SU-DHL-6 (cell line): Measurements from ENCODE around the gene ZNF33B.
"Not testable (repeated sequence)": the region's sequence is repeated elsewhere in the genome, so short reads cannot be mapped to it uniquely, and the experiment has no call there.

Experiments used
- H2AFZ ChIP-seq: fragments of 200-600 bp; sonication (generic); 2 replicates; pipeline ENCODE4 v1.6.1; 2014; ENCODE audit warnings: low read depth, mild to moderate bottlenecking, moderate library complexity, mixed read lengths, antibody characterized with exemption, low read length; ENCODE audit not compliant: severe bottlenecking
- H3F3A ChIP-seq: fragments of 200-600 bp; shearing (Covaris generic); 2 replicates; pipeline ENCODE4 v1.6.0; 2016; ENCODE audit warnings: antibody characterized with exemption, mild to moderate bottlenecking; ENCODE audit not compliant: insufficient read depth
- H3K27ac ChIP-seq: fragments of 200-600 bp; sonication (generic); 2 replicates; pipeline ENCODE4 v1.5.1; 2016; ENCODE audit warnings: low read depth, mild to moderate bottlenecking, low read length, moderate library complexity, mixed read lengths
- H3K27me3 ChIP-seq: fragments of 200-600 bp; sonication (generic), shearing (Covaris generic); 2 replicates; pipeline ENCODE4 v1.6.0; 2014; ENCODE audit warnings: mild to moderate bottlenecking, low read length
- H3K36me3 ChIP-seq: fragments of 200-600 bp; sonication (generic); 2 replicates; pipeline ENCODE4 v1.6.1; 2014; ENCODE audit warnings: mild to moderate bottlenecking, low read length, mixed read lengths
- H3K4me2 ChIP-seq: fragments of 300-600, 200-600 bp; shearing (Covaris generic), sonication (generic); 2 replicates; pipeline ENCODE4 v1.6.0; 2014; ENCODE audit warnings: low read length, low read depth, mild to moderate bottlenecking; ENCODE audit not compliant: poor library complexity, severe bottlenecking
- H3K4me3 ChIP-seq: fragments of 200-600 bp; sonication (generic); 2 replicates; pipeline ENCODE4 v1.5.1; 2014; ENCODE audit warnings: antibody characterized with exemption, low read length, mild to moderate bottlenecking, mixed read lengths; ENCODE audit not compliant: insufficient read depth, poor library complexity, severe bottlenecking
- H3K79me2 ChIP-seq: fragments of 200-600 bp; sonication (generic); 2 replicates; pipeline ENCODE4 v1.6.1; 2014; ENCODE audit warnings: mild to moderate bottlenecking, low read length, moderate library complexity; ENCODE audit not compliant: insufficient read depth
- H3K9ac ChIP-seq: fragments of 200-600 bp; sonication (generic); 2 replicates; pipeline ENCODE4 v1.7.0; 2014; ENCODE audit warnings: mild to moderate bottlenecking, low read length
- H3K9me2 ChIP-seq: fragments of 200-600 bp; sonication (generic); replicated peaks from 2 replicates; pipeline ENCODE4 v1.6.1; 2014; ENCODE audit warnings: low read length; ENCODE audit not compliant: insufficient read depth
- H3K9me3 ChIP-seq: fragments of 200-600 bp; sonication (generic); 2 replicates; pipeline ENCODE4 v1.6.1; 2014; ENCODE audit warnings: low read length, mixed read lengths; ENCODE audit not compliant: insufficient read depth
- H4K20me1 ChIP-seq: fragments of 200-600 bp; sonication (generic); 2 replicates; pipeline ENCODE4 v1.6.1; 2014; ENCODE audit warnings: low read depth, mild to moderate bottlenecking, antibody characterized with exemption, low read length, moderate library complexity, mixed read lengths
- EZH2phosphoT487 ChIP-seq: fragments of 200-600 bp; sonication (generic), shearing (Covaris generic); conservative IDR thresholded peaks from 2 replicates; pipeline ENCODE4 v1.6.1; 2018; ENCODE audit warnings: mild to moderate bottlenecking, antibody characterized with exemption, low read length, moderate library complexity, mixed read lengths
- TF ChIP-seq, protein P1 (sequence below): fragments of 200-600 bp; sonication (generic); IDR thresholded peaks from one replicate; pipeline ENCODE4 v1.5.1; 2017; ENCODE audit warnings: antibody characterized with exemption, mild to moderate bottlenecking, low read length, moderate library complexity; ENCODE audit not compliant: insufficient read depth, poor library complexity, severe bottlenecking

The ZNF33B gene

DNA sequence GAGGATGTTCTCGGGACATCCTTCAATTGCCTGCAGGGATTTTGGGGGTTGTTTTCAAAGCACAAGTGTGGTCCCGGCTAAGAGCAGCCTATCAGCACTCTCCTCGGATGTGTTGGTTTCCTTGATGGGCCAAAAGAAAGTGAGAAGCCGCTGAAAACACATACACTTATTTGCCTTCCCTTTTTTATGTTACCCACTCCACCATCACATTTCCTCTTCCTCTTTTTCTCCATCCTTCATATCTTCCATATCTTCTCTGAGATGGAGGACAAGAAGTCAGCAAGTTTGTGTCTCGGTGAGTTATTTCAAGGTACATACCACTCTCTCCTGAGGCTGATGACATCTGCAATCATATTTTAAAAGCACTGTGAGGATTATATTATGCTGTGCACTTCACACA, 64.0 kb downstream of the ZNF33B start:
- Histone ChIP-seq H3K9ac (no peak overlapping the region), H3K27me3 (no peaks in the 10 kb centered on the region), H3K4me2 (no peak overlapping the region), H3K4me3 (no peak overlapping the region), H3K79me2 (no peaks in the 10 kb centered on the region), H4K20me1 (no peaks in the 10 kb centered on the region), H3F3A (no peaks in the 10 kb centered on the region), H3K27ac (no peak overlapping the region), H3K9me3 (no peaks in the 10 kb centered on the region), H2AFZ (no peak overlapping the region), H3K9me2 (no peaks in the 10 kb centered on the region), H3K36me3 (no peaks in the 10 kb centered on the region)
- TF ChIP-seq EZH2phosphoT487: no peak
- TF ChIP-seq, protein P1, sequence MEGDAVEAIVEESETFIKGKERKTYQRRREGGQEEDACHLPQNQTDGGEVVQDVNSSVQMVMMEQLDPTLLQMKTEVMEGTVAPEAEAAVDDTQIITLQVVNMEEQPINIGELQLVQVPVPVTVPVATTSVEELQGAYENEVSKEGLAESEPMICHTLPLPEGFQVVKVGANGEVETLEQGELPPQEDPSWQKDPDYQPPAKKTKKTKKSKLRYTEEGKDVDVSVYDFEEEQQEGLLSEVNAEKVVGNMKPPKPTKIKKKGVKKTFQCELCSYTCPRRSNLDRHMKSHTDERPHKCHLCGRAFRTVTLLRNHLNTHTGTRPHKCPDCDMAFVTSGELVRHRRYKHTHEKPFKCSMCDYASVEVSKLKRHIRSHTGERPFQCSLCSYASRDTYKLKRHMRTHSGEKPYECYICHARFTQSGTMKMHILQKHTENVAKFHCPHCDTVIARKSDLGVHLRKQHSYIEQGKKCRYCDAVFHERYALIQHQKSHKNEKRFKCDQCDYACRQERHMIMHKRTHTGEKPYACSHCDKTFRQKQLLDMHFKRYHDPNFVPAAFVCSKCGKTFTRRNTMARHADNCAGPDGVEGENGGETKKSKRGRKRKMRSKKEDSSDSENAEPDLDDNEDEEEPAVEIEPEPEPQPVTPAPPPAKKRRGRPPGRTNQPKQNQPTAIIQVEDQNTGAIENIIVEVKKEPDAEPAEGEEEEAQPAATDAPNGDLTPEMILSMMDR: no peak

DNA sequence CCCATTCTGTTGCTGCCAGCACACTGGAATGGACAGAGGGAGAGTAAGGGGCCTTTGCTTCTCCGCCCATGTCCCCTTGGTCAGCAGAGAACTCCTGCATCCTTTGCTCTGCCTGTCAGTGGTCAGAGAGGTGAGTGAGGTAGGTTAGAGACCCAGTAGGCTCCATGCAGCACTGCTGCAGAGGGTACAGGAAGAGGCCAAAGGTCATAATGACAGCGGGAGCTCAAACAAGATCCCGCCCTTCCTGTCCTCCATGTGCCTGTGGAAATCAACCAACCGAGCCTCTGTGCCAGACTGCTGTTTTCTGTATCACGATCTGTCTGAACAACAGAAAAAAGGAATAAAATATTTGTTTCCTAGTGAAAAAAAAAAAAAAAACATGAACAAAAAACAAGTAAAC, 81.4 kb downstream of the ZNF33B start:
- H3K9ac ChIP-seq: no peak overlapping the region
- H4K20me1 ChIP-seq: no peaks in the 10 kb centered on the region
- no peaks in the 10 kb centered on the region for H3K36me3 ChIP-seq
- H3F3A ChIP-seq: no peaks in the 10 kb centered on the region
- H3K27ac ChIP-seq: no peak overlapping the region
- H3K4me2 ChIP-seq: no peak overlapping the region
- no peaks in the 10 kb centered on the region for H3K9me2 ChIP-seq
- no peak overlapping the region for H3K4me3 ChIP-seq
- no peak overlapping the region for H2AFZ ChIP-seq
- TF ChIP-seq, protein P1: no peak
- TF ChIP-seq EZH2phosphoT487: no peak
- no peaks in the 10 kb centered on the region for H3K9me3 ChIP-seq
- no peaks in the 10 kb centered on the region for H3K27me3 ChIP-seq
- H3K79me2 ChIP-seq: peaks cover 6% of the 10 kb centered on the region

DNA sequence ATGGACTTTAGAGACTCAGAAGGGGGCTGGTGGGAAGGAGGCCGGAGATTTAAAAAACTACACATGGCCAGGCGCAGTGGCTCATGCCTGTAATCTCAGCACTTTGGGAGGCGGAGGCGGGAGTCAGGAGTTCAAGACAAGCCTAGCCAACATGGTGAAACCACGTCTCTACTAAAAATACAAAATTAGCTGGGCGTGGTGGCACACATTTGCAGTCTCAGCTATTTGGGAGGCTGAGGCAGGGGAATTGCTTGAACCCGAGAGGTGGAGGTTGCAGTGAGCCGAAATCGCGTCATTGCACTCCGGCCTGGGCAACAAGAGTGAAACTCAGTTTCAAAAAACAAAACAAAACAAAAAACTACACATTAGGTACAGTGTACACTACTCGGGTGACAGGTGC, 84.8 kb downstream of the ZNF33B start:
- Histone ChIP-seq H3K79me2 (peaks cover 20% of the 10 kb centered on the region), H3K4me2 (peak overlapping the region; percentile 86), H2AFZ (peak overlapping the region; percentile 98)
- not testable (repeated sequence) for H3K4me3 ChIP-seq, H4K20me1 ChIP-seq, H3K36me3 ChIP-seq, H3K27ac ChIP-seq, H3K9me3 ChIP-seq, H3K9me2 ChIP-seq, H3K9ac ChIP-seq, H3F3A ChIP-seq, H3K27me3 ChIP-seq

DNA sequence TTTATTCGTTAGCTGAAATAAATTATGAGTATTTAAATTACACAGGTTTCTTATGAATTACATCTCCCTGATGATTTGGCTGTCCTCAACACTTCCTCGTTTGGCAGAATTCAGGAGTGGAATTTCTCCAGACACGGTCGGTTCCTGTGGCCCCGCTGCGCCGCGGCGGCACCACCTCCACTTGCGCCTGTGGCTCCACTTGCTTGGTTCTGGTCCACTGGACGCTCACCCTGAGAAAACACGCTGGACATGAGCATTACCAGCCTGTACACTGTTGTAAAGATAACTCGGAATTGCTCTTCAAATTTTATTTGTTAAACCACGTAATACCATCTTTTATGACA, 85.3 kb downstream of the ZNF33B start:
- no peaks in the 10 kb centered on the region for H3K9me3 ChIP-seq
- peak overlapping the region; percentile 98 for H2AFZ ChIP-seq
- no peaks in the 10 kb centered on the region for H3K9me2 ChIP-seq
- no peaks in the 10 kb centered on the region for H3F3A ChIP-seq
- peak overlapping the region; percentile 75 for H3K9ac ChIP-seq
- H3K27ac ChIP-seq: no peak overlapping the region
- TF ChIP-seq, protein P1: no peak
- TF ChIP-seq EZH2phosphoT487: no peak
- H4K20me1 ChIP-seq: no peaks in the 10 kb centered on the region
- H3K27me3 ChIP-seq: no peaks in the 10 kb centered on the region
- H3K4me2 ChIP-seq: peak overlapping the region; percentile 86
- 0 out of 2 replicates have a peak, but pooled peaks cover 12% of the 10 kb centered on the region for H3K36me3 ChIP-seq
- H3K4me3 ChIP-seq: peak overlapping the region; percentile 86
- peaks cover 20% of the 10 kb centered on the region for H3K79me2 ChIP-seq
